Neural progenitor cell (in vitro differentiated cells): ENCODE data around the gene GRAMD1B.

Experiments used
- CTCF ChIP-seq: fragments of 200-600 bp; sonication (generic); IDR thresholded peaks from 2 replicates; pipeline ENCODE4 v1.5.1; 2017; ENCODE audit warnings: antibody characterized with exemption, mild to moderate bottlenecking
- EZH2 ChIP-seq: fragments of 200-600 bp; sonication (generic); IDR thresholded peaks from 2 replicates; pipeline ENCODE4 v1.6.1; 2017; ENCODE audit warnings: antibody characterized with exemption, mild to moderate bottlenecking, moderate library complexity

DNA sequence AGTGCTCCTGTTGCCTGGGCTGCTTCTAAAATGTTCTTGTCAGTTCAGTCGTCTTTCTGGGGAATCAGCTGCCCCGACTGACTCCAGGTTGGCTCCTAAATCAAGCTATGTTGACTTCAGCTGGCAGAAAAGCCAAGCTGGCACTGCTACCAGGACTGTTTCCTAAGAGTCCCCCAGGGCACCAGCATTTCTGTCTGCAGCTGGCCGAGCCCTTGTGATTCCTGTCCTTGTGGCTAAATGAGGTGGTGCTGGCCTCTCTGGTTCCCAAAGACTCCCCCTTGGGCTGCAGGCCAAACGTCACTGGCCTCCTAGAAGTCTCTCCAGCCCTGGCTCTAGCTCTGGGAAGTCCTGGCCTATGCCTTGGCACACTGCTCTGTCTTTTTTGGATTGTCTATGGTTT, 31.1 kb downstream of the GRAMD1B start:
- TF ChIP-seq CTCF (no peak), EZH2 (no peak)
